WTC11 (cell line): Measurements from ENCODE around the gene TBL1X. TPM values are rescaled to one million over a fixed set of nuclear protein-coding genes. Genes with fewer than 3 reads are reported as not detected.

Experiments
- ATAC-seq: fragments of 200-7000 bp; cut with Tn5 transposase; 2 replicates; pipeline ENCODE4 v1.10.0; 2021; ENCODE audit warnings: mild to moderate bottlenecking, moderate library complexity
- CTCF ChIA-PET: fragments of 300-600 bp; sonication (Branson Sonifier 250); formaldehyde crosslinking; loops from one replicate; lab custom pipeline; 2021; ENCODE audit warnings: antibody characterized with exemption; lab: Charles Lee
- POLR2A ChIA-PET: fragments of 350-600 bp; sonication (Branson Sonifier 250); formaldehyde crosslinking; loops from one replicate; lab custom pipeline; 2021; ENCODE audit warnings: antibody characterized with exemption; lab: Charles Lee
- DNase-seq: peaks from one replicate; pipeline ENCODE4 v3.0.0; 2021; ENCODE audit warnings: low spot score
- H3K27ac Mint-ChIP-seq: 2 replicates; pipeline ENCODE4 v1.8.0; 2021; ENCODE audit warnings: mixed read lengths
- H3K27me3 Mint-ChIP-seq: 2 replicates; pipeline ENCODE4 v1.8.0; 2021; ENCODE audit warnings: low read depth, mild to moderate bottlenecking, moderate library complexity, mixed read lengths
- H3K36me3 Mint-ChIP-seq: 2 replicates; pipeline ENCODE4 v1.8.0; 2021; ENCODE audit warnings: mixed read lengths
- H3K4me1 Mint-ChIP-seq: 2 replicates; pipeline ENCODE4 v1.8.0; 2022; ENCODE audit warnings: mixed read lengths
- H3K4me3 Mint-ChIP-seq: 2 replicates; pipeline ENCODE4 v1.8.0; 2021; ENCODE audit warnings: mild to moderate bottlenecking, moderate library complexity, mixed read lengths
- H3K9me3 Mint-ChIP-seq: 2 replicates; pipeline ENCODE4 v1.8.0; 2021; ENCODE audit warnings: mixed read lengths
- ARID4B ChIP-seq: sonication (generic); formaldehyde crosslinking; IDR thresholded peaks from 2 replicates; pipeline ENCODE4 v1.8.0; 2023; ENCODE audit warnings: missing genetic modification reagents, mild to moderate bottlenecking, borderline replicate concordance
- EMX1 ChIP-seq: fragments of 250-450 bp; sonication (Bioruptor Pico); IDR thresholded peaks from 2 replicates; pipeline ENCODE4 v1.8.0; 2021; ENCODE audit warnings: mild to moderate bottlenecking
- NFATC4 ChIP-seq: fragments of 250-450 bp; sonication (Bioruptor Pico); IDR thresholded peaks from 2 replicates; pipeline ENCODE4 v1.9.0; 2021; ENCODE audit warnings: mild to moderate bottlenecking
- NFE2L1 ChIP-seq: sonication (generic); formaldehyde crosslinking; IDR thresholded peaks from 2 replicates; pipeline ENCODE4 v1.8.1; 2023; ENCODE audit warnings: missing genetic modification reagents
- NR2C2 ChIP-seq: sonication (generic); formaldehyde crosslinking; IDR thresholded peaks from 2 replicates; pipeline ENCODE4 v1.8.0; 2022; ENCODE audit warnings: mild to moderate bottlenecking, missing genetic modification reagents
- SP1 ChIP-seq: sonication (generic); formaldehyde crosslinking; conservative IDR thresholded peaks from 2 replicates; pipeline ENCODE4 v1.8.1; 2022; ENCODE audit warnings: missing genetic modification reagents
- TCF7 ChIP-seq: sonication (generic); formaldehyde crosslinking; IDR thresholded peaks from 2 replicates; pipeline ENCODE4 v1.8.0; 2022; ENCODE audit warnings: mild to moderate bottlenecking, low read depth, missing genetic modification reagents, moderate library complexity
- TP53 ChIP-seq: sonication (generic); formaldehyde crosslinking; IDR thresholded peaks from 2 replicates; pipeline ENCODE4 v1.8.1; 2023; ENCODE audit warnings: mild to moderate bottlenecking, missing genetic modification reagents
- ZBTB21 ChIP-seq: sonication (generic); formaldehyde crosslinking; IDR thresholded peaks from 2 replicates; pipeline ENCODE4 v1.8.1; 2023; ENCODE audit warnings: mild to moderate bottlenecking, missing genetic modification reagents, borderline replicate concordance
- ZNF138 ChIP-seq: sonication (generic); formaldehyde crosslinking; conservative IDR thresholded peaks from 2 replicates; pipeline ENCODE4 v1.8.1; 2022; ENCODE audit warnings: mild to moderate bottlenecking, moderate library complexity, missing genetic modification reagents
- ZNF263 ChIP-seq: sonication (generic); formaldehyde crosslinking; IDR thresholded peaks from 2 replicates; pipeline ENCODE4 v1.8.1; 2022; ENCODE audit warnings: low read depth, mild to moderate bottlenecking, moderate library complexity, missing genetic modification reagents
- ZNF671 ChIP-seq: fragments of 250-450 bp; sonication (Bioruptor Pico); IDR thresholded peaks from 2 replicates; pipeline ENCODE4 v1.8.0; 2021; ENCODE audit warnings: mild to moderate bottlenecking
- total RNA-seq: library from RNA; stranded (reverse); gene quantifications from 3 replicates; pipeline ENCODE4 v1.2.3, GENCODE V29; 2021
- TF ChIP-seq, protein P1 (sequence below): sonication (generic); formaldehyde crosslinking; IDR thresholded peaks from 2 replicates; pipeline ENCODE4 v1.8.0; 2022; ENCODE audit warnings: mild to moderate bottlenecking, missing genetic modification reagents
- TF ChIP-seq, protein P2 (sequence below): fragments of 250-450 bp; sonication (Bioruptor Pico); IDR thresholded peaks from 2 replicates; pipeline ENCODE4 v1.9.0; 2021; ENCODE audit warnings: mild to moderate bottlenecking
- TF ChIP-seq, protein P3 (sequence below): fragments of 200-600 bp; IDR thresholded peaks from 2 replicates; pipeline ENCODE4 v1.8.0; 2022; ENCODE audit warnings: antibody characterized with exemption
- TF ChIP-seq, protein P4 (sequence below): fragments of 250-450 bp; sonication (Bioruptor Pico); IDR thresholded peaks from 2 replicates; pipeline ENCODE4 v1.8.0; 2021; ENCODE audit warnings: mild to moderate bottlenecking
- TF ChIP-seq, protein P5 (sequence below): sonication (generic); formaldehyde crosslinking; IDR thresholded peaks from 2 replicates; pipeline ENCODE4 v1.8.0; 2022; ENCODE audit warnings: mild to moderate bottlenecking, missing genetic modification reagents

TBL1X gene
- total RNA-seq, 1 experiment from 2014 or later: 27.7 TPM

DNA sequence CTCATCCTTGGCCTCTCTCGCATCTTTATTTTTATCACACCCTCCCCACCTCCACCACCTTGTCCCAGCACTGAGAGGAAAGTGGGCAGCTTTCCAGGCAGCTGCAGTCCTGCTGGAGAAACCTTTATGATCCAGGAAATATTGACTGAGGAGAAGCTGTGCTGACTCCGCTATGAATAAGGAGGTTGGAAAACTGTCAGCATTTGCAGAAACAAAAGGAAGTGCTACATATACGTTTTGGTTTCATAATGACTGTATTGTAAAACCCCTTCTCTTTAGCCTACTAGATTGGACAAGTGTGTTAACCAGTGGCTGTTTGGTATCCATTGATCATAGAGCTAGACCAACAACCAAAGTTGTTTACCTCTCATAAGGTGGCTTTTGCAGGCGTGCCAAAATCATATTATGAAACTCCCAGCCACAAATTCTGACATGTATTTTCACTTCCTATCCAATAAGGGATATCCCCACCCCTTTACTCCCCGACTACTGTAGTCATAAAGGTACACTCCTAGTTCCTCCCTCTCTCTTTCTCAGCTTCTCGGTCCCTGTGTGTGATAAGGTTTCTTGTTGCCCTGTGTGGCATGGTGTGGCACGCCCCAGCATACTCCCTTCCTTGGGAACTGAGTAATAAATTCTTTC, 212.4 kb downstream of the TBL1X start (continued):
- TF ChIP-seq, protein P1, sequence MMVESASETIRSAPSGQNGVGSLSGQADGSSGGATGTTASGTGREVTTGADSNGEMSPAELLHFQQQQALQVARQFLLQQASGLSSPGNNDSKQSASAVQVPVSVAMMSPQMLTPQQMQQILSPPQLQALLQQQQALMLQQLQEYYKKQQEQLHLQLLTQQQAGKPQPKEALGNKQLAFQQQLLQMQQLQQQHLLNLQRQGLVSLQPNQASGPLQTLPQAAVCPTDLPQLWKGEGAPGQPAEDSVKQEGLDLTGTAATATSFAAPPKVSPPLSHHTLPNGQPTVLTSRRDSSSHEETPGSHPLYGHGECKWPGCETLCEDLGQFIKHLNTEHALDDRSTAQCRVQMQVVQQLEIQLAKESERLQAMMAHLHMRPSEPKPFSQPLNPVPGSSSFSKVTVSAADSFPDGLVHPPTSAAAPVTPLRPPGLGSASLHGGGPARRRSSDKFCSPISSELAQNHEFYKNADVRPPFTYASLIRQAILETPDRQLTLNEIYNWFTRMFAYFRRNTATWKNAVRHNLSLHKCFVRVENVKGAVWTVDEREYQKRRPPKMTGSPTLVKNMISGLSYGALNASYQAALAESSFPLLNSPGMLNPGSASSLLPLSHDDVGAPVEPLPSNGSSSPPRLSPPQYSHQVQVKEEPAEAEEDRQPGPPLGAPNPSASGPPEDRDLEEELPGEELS (CRISPR knock-in tag): no peak
- TF ChIP-seq ZBTB21 (CRISPR knock-in tag) (no peak), TP53 (no peak), ZNF671 (CRISPR knock-in tag) (no peak), ZNF138 (CRISPR knock-in tag) (no peak), NFE2L1 (CRISPR knock-in tag) (no peak), SP1 (CRISPR knock-in tag) (no peak), EMX1 (no peak), ARID4B (no peak)
- TF ChIP-seq, protein P2, sequence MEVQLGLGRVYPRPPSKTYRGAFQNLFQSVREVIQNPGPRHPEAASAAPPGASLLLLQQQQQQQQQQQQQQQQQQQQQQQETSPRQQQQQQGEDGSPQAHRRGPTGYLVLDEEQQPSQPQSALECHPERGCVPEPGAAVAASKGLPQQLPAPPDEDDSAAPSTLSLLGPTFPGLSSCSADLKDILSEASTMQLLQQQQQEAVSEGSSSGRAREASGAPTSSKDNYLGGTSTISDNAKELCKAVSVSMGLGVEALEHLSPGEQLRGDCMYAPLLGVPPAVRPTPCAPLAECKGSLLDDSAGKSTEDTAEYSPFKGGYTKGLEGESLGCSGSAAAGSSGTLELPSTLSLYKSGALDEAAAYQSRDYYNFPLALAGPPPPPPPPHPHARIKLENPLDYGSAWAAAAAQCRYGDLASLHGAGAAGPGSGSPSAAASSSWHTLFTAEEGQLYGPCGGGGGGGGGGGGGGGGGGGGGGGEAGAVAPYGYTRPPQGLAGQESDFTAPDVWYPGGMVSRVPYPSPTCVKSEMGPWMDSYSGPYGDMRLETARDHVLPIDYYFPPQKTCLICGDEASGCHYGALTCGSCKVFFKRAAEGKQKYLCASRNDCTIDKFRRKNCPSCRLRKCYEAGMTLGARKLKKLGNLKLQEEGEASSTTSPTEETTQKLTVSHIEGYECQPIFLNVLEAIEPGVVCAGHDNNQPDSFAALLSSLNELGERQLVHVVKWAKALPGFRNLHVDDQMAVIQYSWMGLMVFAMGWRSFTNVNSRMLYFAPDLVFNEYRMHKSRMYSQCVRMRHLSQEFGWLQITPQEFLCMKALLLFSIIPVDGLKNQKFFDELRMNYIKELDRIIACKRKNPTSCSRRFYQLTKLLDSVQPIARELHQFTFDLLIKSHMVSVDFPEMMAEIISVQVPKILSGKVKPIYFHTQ (CRISPR knock-in tag): no peak

GRCh38 chrX:9678215-9678965, 213.5 kb downstream of the TBL1X start:
- POLR2A ChIA-PET: no interaction called here
- DNase-seq: no peak
- 0 out of 2 replicates have a peak, but pooled peaks cover 4% of the 10 kb centered on the region for H3K9me3 Mint-ChIP-seq
- no peak for ATAC-seq
- H3K36me3 Mint-ChIP-seq: peaks cover 2% of the 10 kb centered on the region; the same call in 1 of the 2 replicates
- H3K27ac Mint-ChIP-seq: no peak overlapping the region
- H3K4me3 Mint-ChIP-seq: no peak overlapping the region
- CTCF ChIA-PET: no interaction called here
- no peaks in the 10 kb centered on the region; the same call in 1 of the 2 replicates for H3K27me3 Mint-ChIP-seq
- peaks cover 10% of the 10 kb centered on the region for H3K4me1 Mint-ChIP-seq
- TF ChIP-seq, protein P3, sequence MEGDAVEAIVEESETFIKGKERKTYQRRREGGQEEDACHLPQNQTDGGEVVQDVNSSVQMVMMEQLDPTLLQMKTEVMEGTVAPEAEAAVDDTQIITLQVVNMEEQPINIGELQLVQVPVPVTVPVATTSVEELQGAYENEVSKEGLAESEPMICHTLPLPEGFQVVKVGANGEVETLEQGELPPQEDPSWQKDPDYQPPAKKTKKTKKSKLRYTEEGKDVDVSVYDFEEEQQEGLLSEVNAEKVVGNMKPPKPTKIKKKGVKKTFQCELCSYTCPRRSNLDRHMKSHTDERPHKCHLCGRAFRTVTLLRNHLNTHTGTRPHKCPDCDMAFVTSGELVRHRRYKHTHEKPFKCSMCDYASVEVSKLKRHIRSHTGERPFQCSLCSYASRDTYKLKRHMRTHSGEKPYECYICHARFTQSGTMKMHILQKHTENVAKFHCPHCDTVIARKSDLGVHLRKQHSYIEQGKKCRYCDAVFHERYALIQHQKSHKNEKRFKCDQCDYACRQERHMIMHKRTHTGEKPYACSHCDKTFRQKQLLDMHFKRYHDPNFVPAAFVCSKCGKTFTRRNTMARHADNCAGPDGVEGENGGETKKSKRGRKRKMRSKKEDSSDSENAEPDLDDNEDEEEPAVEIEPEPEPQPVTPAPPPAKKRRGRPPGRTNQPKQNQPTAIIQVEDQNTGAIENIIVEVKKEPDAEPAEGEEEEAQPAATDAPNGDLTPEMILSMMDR: no peak
- TF ChIP-seq, protein P4, sequence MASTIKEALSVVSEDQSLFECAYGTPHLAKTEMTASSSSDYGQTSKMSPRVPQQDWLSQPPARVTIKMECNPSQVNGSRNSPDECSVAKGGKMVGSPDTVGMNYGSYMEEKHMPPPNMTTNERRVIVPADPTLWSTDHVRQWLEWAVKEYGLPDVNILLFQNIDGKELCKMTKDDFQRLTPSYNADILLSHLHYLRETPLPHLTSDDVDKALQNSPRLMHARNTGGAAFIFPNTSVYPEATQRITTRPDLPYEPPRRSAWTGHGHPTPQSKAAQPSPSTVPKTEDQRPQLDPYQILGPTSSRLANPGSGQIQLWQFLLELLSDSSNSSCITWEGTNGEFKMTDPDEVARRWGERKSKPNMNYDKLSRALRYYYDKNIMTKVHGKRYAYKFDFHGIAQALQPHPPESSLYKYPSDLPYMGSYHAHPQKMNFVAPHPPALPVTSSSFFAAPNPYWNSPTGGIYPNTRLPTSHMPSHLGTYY (CRISPR knock-in tag): no peak
- TF ChIP-seq NFATC4 (CRISPR knock-in tag): no peak
- TF ChIP-seq, protein P2 (CRISPR knock-in tag): no peak
- TF ChIP-seq ZNF263 (CRISPR knock-in tag): no peak
- TF ChIP-seq NR2C2 (CRISPR knock-in tag): no peak
- no peak for TF ChIP-seq TCF7 (CRISPR knock-in tag)
- TF ChIP-seq, protein P5, sequence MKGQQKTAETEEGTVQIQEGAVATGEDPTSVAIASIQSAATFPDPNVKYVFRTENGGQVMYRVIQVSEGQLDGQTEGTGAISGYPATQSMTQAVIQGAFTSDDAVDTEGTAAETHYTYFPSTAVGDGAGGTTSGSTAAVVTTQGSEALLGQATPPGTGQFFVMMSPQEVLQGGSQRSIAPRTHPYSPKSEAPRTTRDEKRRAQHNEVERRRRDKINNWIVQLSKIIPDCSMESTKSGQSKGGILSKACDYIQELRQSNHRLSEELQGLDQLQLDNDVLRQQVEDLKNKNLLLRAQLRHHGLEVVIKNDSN (CRISPR knock-in tag): no peak
